Mucosa of descending colon (tissue), 3 donors: ENCODE results near the gene KLF3. TPM values are rescaled to one million over a fixed set of nuclear protein-coding genes. Genes with fewer than 3 reads are reported as not detected.
A peak's percentile ranks its signal among the peaks of the same experiment; 100 is the strongest.

Source experiments
- ATAC-seq: fragments of 200-7000 bp; cut with Tn5 transposase; one replicate; pipeline ENCODE4 v1.9.1; 2020; ENCODE audit warnings: mild to moderate bottlenecking, moderate library complexity
- DNase-seq, 3 donors: peaks; one replicate each; pipeline ENCODE4 v3.0.0-alpha.2; 2020
- H3K36me3 ChIP-seq: fragments of 200-600 bp; one replicate; pipeline ENCODE4 v1.8.0; 2021; ENCODE audit warnings: low read depth, mild to moderate bottlenecking
- H3K4me1 ChIP-seq: fragments of 200-600 bp; one replicate; pipeline ENCODE4 v1.8.0; 2021; ENCODE audit warnings: low read depth, mild to moderate bottlenecking
- H3K4me3 ChIP-seq: fragments of 200-600 bp; one replicate; pipeline ENCODE4 v1.8.0; 2021; ENCODE audit warnings: mild to moderate bottlenecking
- H3K9me3 ChIP-seq: fragments of 200-600 bp; one replicate; pipeline ENCODE4 v1.8.0; 2021; ENCODE audit warnings: mild to moderate bottlenecking
- CTCF ChIP-seq: fragments of 200-600 bp; IDR thresholded peaks from one replicate; pipeline ENCODE4 v1.8.0; 2022; ENCODE audit warnings: antibody characterized with exemption, mild to moderate bottlenecking
- intact Hi-C, 2 donors: fragments of 100-400 bp; cut with DNase I in 1 of 2; cut with micrococcal nuclease in 1 of 2; formaldehyde crosslinking; loops; one replicate each; pipeline versions ENCODE4 v1.11.0 to v1.11.1; 2022; cut with DNase I, micrococcal nuclease
- total RNA-seq, 3 donors: library from RNA; stranded (reverse); fragmentation: NEBNext Ultra II Directional in 2 of 3; extraction: Animal tissue kit (Norgen Biotek cat#: 25700) in 2 of 3; gene quantifications; one replicate each; pipeline versions ENCODE4 v1.2.1 to v1.2.4, GENCODE V29; 2021 to 2023
- donor health status: DM: no; HTN: no; CAD: no; lungs with moderate emphysema.
- donor health status: DM: no; HTN: no; CAD: no.
- donor health status: DM: no; HTN: yes; CAD: no.

KLF3 gene
- total RNA-seq, 3 donors from 2014 or later, result 102 to 151 (median 128) TPM

- intact Hi-C loops, result loop anchor here (2.0 to 10.0 kb wide), 4 partner anchors 413 to 666 kb away; no protein-coding TSS in a partner anchor
Observed at GRCh38 chr4:38730493-38730829, 66.5 kb downstream of the KLF3 start.

GRCh38 chr4:38730830-38731646 lies 67.0 kb downstream of the KLF3 start:
- DNase-seq, result peak; percentile 83 to 93 (median 91)
- H3K36me3 ChIP-seq, result no peaks in the 10 kb centered on the region
- H3K4me1 ChIP-seq, result peaks cover 23% of the 10 kb centered on the region
- intact Hi-C loops, result loop anchor here (2.0 to 10.0 kb wide), 4 partner anchors 414 to 666 kb away; no protein-coding TSS in a partner anchor
- H3K9me3 ChIP-seq, result no peaks in the 10 kb centered on the region
- H3K4me3 ChIP-seq, result no peak overlapping the region
- ATAC-seq, result peak; percentile 67
- peak; percentile 92 for TF ChIP-seq CTCF

More at GRCh38 chr4:38730493-38730829, 66.5 kb downstream of the KLF3 start:
- no peak for TF ChIP-seq CTCF
- H3K4me3 ChIP-seq, result no peak overlapping the region
- ATAC-seq (no peak), DNase-seq (no peak)
- peaks cover 23% of the 10 kb centered on the region for H3K4me1 ChIP-seq
- H3K9me3 ChIP-seq, result no peaks in the 10 kb centered on the region
- no peaks in the 10 kb centered on the region for H3K36me3 ChIP-seq

- Histone ChIP-seq H3K4me1 (peaks cover 15% of the 10 kb centered on the region), H3K4me3 (no peak overlapping the region)
Observed at GRCh38 chr4:38733663-38734062, 69.7 kb downstream of the KLF3 start.

GRCh38 chr4:38734446-38734845 lies 70.4 kb downstream of the KLF3 start:
- intact Hi-C loops, result loop anchor here in 1 of 2 donors (5.0 to 10.0 kb wide), 2 partner anchors 417 to 670 kb away; no protein-coding TSS in a partner anchor
- DNase-seq (no peak), ATAC-seq (no peak)
- no peaks in the 10 kb centered on the region for H3K36me3 ChIP-seq
- no peaks in the 10 kb centered on the region for H3K9me3 ChIP-seq
- TF ChIP-seq CTCF, result no peak
- H3K4me3 ChIP-seq, result no peak overlapping the region
- peaks cover 9% of the 10 kb centered on the region for H3K4me1 ChIP-seq

More at GRCh38 chr4:38733663-38734062, 69.7 kb downstream of the KLF3 start:
- H3K36me3 ChIP-seq, result no peaks in the 10 kb centered on the region
- DNase-seq, result no peak
- no peak for TF ChIP-seq CTCF
- no peak for ATAC-seq
- intact Hi-C loops, result loop anchor here in 1 of 2 donors (5.0 to 10.0 kb wide), 2 partner anchors 416 to 669 kb away; no protein-coding TSS in a partner anchor
- no peaks in the 10 kb centered on the region for H3K9me3 ChIP-seq

GRCh38 chr4:38734911-38735310 lies 70.9 kb downstream of the KLF3 start:
- no peak overlapping the region for H3K4me3 ChIP-seq
- no peaks in the 10 kb centered on the region for H3K36me3 ChIP-seq
- peaks cover 7% of the 10 kb centered on the region for H3K4me1 ChIP-seq
- intact Hi-C loops, result loop anchor here in 1 of 2 donors (5.0 to 10.0 kb wide), 2 partner anchors 418 to 670 kb away; no protein-coding TSS in a partner anchor
- TF ChIP-seq CTCF, result no peak
- no peaks in the 10 kb centered on the region for H3K9me3 ChIP-seq
- no peak for DNase-seq
- ATAC-seq, result no peak
